Breast epithelium (tissue), 3 donors: Measurements from ENCODE around the gene INVS.
"Not testable (repeated sequence)": the region's sequence is repeated elsewhere in the genome, so short reads cannot be mapped to it uniquely, and the experiment has no call there.

ENCODE experiments used
- CTCF ChIP-seq, 3 donors: fragments of 450-650 bp; IDR thresholded peaks; one replicate each; pipeline ENCODE4 v1.5.1; 2016 to 2017; ENCODE audit warnings: antibody characterized with exemption in 3 of 3, mild to moderate bottlenecking in 3 of 3, moderate library complexity in 3 of 3
- POLR2AphosphoS5 ChIP-seq, 3 donors: sonication (generic); formaldehyde crosslinking; IDR thresholded peaks; one replicate each; pipeline ENCODE4 v1.6.1; 2017; ENCODE audit warnings: antibody characterized with exemption in 3 of 3

GRCh38 chr9:100136799-100137198 lies 37.8 kb downstream of the INVS start:
- not testable (repeated sequence) for TF ChIP-seq CTCF, POLR2AphosphoS5 (IDR thresholded peaks at IDR 0.05)
